GM12878 (cell line): Measurements from ENCODE around the gene DUSP14. TPM values are rescaled to one million over a fixed set of nuclear protein-coding genes. Genes with fewer than 3 reads are reported as not detected.

Experiments used
- CBFB ChIP-seq: IDR thresholded peaks from 2 replicates; pipeline ENCODE4 v1.6.1; 2016; ENCODE audit warnings: antibody characterized with exemption, low read depth
- E2F4 ChIP-seq: IDR thresholded peaks from 2 replicates; pipeline ENCODE4 v1.6.1; 2012; ENCODE audit warnings: low read depth, low read length, improper control_type of control experiment
- E2F8 ChIP-seq: fragments of 450-650 bp; IDR thresholded peaks from 2 replicates; pipeline ENCODE4 v1.6.1; 2018; ENCODE audit warnings: mild to moderate bottlenecking, low read depth, moderate library complexity; ENCODE audit not compliant: partially characterized antibody
- ESRRA ChIP-seq: IDR thresholded peaks from 2 replicates; pipeline ENCODE4 v1.6.1; 2012; ENCODE audit warnings: mild to moderate bottlenecking, low read length, improper control_type of control experiment
- HSF1 ChIP-seq: fragments of 150-350 bp; IDR thresholded peaks from 2 replicates; pipeline ENCODE4 v1.6.1; 2014; ENCODE audit warnings: mild to moderate bottlenecking, low read depth, low read length
- MEF2A ChIP-seq: IDR thresholded peaks from 2 replicates; pipeline ENCODE4 v1.6.1; 2011; ENCODE audit warnings: low read depth, mild to moderate bottlenecking, low read length, moderate library complexity; ENCODE audit not compliant: insufficient read depth
- MTA2 ChIP-seq: fragments of 450-650 bp; IDR thresholded peaks from 2 replicates; pipeline ENCODE4 v1.6.1; 2016; ENCODE audit warnings: low read depth, mild to moderate bottlenecking, moderate library complexity
- NKRF ChIP-seq: fragments of 450-650 bp; conservative IDR thresholded peaks from 2 replicates; pipeline ENCODE4 v1.6.1; 2017; ENCODE audit warnings: mild to moderate bottlenecking, moderate library complexity
- NR2C1 ChIP-seq: fragments of 450-650 bp; IDR thresholded peaks from 2 replicates; pipeline ENCODE4 v1.6.1; 2017; ENCODE audit warnings: antibody characterized with exemption, mild to moderate bottlenecking, moderate library complexity
- RAD21 ChIP-seq: IDR thresholded peaks from 2 replicates; pipeline ENCODE4 v1.6.1; 2011; ENCODE audit warnings: mild to moderate bottlenecking, low read depth, low read length, moderate library complexity; ENCODE audit not compliant: insufficient read depth
- SMARCA5 ChIP-seq: fragments of 450-650 bp; IDR thresholded peaks from 2 replicates; pipeline ENCODE4 v1.6.1; 2017; ENCODE audit warnings: mild to moderate bottlenecking
- SRF ChIP-seq, 2 experiments: IDR thresholded peaks; 2 replicates each; pipeline ENCODE4 v1.6.1; 2011; ENCODE audit warnings: low read depth in 2 of 2, low read length in 2 of 2, mild to moderate bottlenecking in 1 of 2, moderate library complexity in 1 of 2
- SUZ12 ChIP-seq: fragments of 200-600 bp; sonication (generic); IDR thresholded peaks from one replicate; pipeline ENCODE4 v1.6.1; 2018; ENCODE audit warnings: antibody characterized with exemption, mild to moderate bottlenecking; ENCODE audit not compliant: unreplicated experiment
- ZBED1 ChIP-seq: IDR thresholded peaks from 2 replicates; pipeline ENCODE4 v1.6.1; 2016; ENCODE audit warnings: borderline replicate concordance
- ZBTB33 ChIP-seq: fragments of 450-650 bp; IDR thresholded peaks from 2 replicates; pipeline ENCODE4 v1.6.1; 2017; ENCODE audit warnings: mild to moderate bottlenecking
- ZZZ3 ChIP-seq: IDR thresholded peaks from 2 replicates; pipeline ENCODE4 v1.6.1; 2011; ENCODE audit warnings: low read depth; ENCODE audit not compliant: control insufficient read depth, insufficient read length
- polyA plus RNA-seq, 11 experiments: library from polyadenylated mRNA; depleted of rRNA in 4 of 11; unstranded in 6 of 11; stranded (reverse) in 5 of 11; fragments of >200 nt; fragmentation: Nextera tagmentation in 4 of 11; fragmentation: Illumina TruSeq in 1 of 11; extraction: Ambion mirVana in 4 of 11; extraction: Trizol in 1 of 11; gene quantifications; 1 replicate in 1 of 11; 2 replicates in 10 of 11; pipeline versions ENCODE4 v1.2.1 to v1.2.3, GENCODE V29; 2011 to 2016; ENCODE audit warnings: inconsistent platforms in 2 of 11, missing spikeins in 2 of 11, low read depth in 1 of 11
- total RNA-seq, 4 experiments: library from RNA; depleted of rRNA in 3 of 4; stranded (reverse); fragments of >200 nt in 3 of 4; fragmentation: Illumina TruSeq in 1 of 4; extraction: Trizol in 1 of 4; gene quantifications; 2 replicates each; pipeline versions ENCODE4 v1.2.1 to v1.2.3, GENCODE V29; 2013 to 2021
- TF ChIP-seq, protein P1 (sequence below): fragments of 150-350 bp; IDR thresholded peaks from 2 replicates; pipeline ENCODE4 v1.6.1; 2016; ENCODE audit warnings: low read depth, low read length

The DUSP14 gene
- total and polyA plus RNA-seq, 10 of the 15 experiments (the other 5 are each of a cell fraction or from before 2014, with no cell fraction given): 14.5 to 36.5 (median 24.4) TPM

DNA sequence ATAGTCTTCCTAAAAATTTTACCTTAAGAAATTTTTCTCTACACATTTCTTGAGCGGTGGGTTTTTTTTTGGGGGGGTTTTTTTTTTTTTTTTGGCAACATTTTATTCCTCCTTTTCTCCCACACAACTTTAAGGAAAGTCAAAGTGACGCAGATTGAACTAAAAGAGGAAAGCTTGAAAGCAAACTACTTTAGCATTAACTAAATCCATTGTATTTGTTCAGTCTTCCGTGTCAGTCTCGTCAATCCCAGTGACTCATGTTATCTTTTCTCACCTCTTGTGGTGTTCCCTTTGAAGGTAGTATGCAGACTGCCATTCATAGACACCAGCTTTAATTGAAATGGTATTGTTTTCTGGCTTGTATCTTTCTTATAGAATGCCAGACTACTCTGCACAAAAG lies 43.7 kb upstream of the DUSP14 start (continued):
- TF ChIP-seq NKRF (no peak), NR2C1 (no peak), HSF1 (no peak), MEF2A (peak; percentile 46; the same call in 1 of the 2 replicates), ZBED1 (no peak), RAD21 (no peak), SUZ12 (no peak), E2F8 (no peak), MTA2 (peak; percentile 97), ESRRA (no peak), E2F4 (no peak), SRF (IDR thresholded peaks at IDR 0.05; ENCODE audit: low read depth in 2 of 2, low read length in 2 of 2) (no peak), ZBTB33 (no peak), SMARCA5 (no peak), CBFB (no peak), ZZZ3 (no peak)
- TF ChIP-seq, protein P1, sequence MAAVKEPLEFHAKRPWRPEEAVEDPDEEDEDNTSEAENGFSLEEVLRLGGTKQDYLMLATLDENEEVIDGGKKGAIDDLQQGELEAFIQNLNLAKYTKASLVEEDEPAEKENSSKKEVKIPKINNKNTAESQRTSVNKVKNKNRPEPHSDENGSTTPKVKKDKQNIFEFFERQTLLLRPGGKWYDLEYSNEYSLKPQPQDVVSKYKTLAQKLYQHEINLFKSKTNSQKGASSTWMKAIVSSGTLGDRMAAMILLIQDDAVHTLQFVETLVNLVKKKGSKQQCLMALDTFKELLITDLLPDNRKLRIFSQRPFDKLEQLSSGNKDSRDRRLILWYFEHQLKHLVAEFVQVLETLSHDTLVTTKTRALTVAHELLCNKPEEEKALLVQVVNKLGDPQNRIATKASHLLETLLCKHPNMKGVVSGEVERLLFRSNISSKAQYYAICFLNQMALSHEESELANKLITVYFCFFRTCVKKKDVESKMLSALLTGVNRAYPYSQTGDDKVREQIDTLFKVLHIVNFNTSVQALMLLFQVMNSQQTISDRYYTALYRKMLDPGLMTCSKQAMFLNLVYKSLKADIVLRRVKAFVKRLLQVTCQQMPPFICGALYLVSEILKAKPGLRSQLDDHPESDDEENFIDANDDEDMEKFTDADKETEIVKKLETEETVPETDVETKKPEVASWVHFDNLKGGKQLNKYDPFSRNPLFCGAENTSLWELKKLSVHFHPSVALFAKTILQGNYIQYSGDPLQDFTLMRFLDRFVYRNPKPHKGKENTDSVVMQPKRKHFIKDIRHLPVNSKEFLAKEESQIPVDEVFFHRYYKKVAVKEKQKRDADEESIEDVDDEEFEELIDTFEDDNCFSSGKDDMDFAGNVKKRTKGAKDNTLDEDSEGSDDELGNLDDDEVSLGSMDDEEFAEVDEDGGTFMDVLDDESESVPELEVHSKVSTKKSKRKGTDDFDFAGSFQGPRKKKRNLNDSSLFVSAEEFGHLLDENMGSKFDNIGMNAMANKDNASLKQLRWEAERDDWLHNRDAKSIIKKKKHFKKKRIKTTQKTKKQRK: no peak
